Bronchial epithelial cell (primary cell): ENCODE data around the gene METTL24. TPM values are rescaled to one million over a fixed set of nuclear protein-coding genes. Genes with fewer than 3 reads are reported as not detected.
"Not testable (repeated sequence)": the region's sequence is repeated elsewhere in the genome, so short reads cannot be mapped to it uniquely, and the experiment has no call there.

Experiments used
- DNase-seq: peaks from one replicate; pipeline ENCODE4 v3.0.0-alpha.2; 2010; ENCODE audit warnings: low read depth
- FAIRE-seq: peaks from 2 replicates; lab custom pipeline; 2011; peaks lifted over from hg19 to GRCh38; lab: Jason Lieb, UNC
- H3K27me3 ChIP-seq: 2 replicates; pipeline ENCODE4 v1.5.1; 2011; ENCODE audit warnings: low read length; ENCODE audit not compliant: control insufficient read depth, insufficient read depth
- H3K36me3 ChIP-seq: 2 replicates; pipeline ENCODE4 v1.5.1; 2011; ENCODE audit warnings: low read length; ENCODE audit not compliant: control insufficient read depth, insufficient read depth
- H3K4me3 ChIP-seq: 2 replicates; pipeline ENCODE4 v1.5.1; 2011; ENCODE audit warnings: mild to moderate bottlenecking, low read depth, low read length, control low read depth
- total RNA-seq: library from RNA; depleted of rRNA; stranded (reverse); fragments of >200 nt; gene quantifications from 2 replicates; pipeline ENCODE4 v1.2.1, GENCODE V29; 2014
- TF ChIP-seq, protein P1 (sequence below): IDR thresholded peaks from 2 replicates; pipeline ENCODE4 v1.5.1; 2011; ENCODE audit warnings: mild to moderate bottlenecking, moderate library complexity, low read length, control low read depth, inconsistent platforms; ENCODE audit not compliant: insufficient read depth, severe bottlenecking

Gene METTL24
- total RNA-seq, 1 donor from 2014 or later, result not detected

DNA sequence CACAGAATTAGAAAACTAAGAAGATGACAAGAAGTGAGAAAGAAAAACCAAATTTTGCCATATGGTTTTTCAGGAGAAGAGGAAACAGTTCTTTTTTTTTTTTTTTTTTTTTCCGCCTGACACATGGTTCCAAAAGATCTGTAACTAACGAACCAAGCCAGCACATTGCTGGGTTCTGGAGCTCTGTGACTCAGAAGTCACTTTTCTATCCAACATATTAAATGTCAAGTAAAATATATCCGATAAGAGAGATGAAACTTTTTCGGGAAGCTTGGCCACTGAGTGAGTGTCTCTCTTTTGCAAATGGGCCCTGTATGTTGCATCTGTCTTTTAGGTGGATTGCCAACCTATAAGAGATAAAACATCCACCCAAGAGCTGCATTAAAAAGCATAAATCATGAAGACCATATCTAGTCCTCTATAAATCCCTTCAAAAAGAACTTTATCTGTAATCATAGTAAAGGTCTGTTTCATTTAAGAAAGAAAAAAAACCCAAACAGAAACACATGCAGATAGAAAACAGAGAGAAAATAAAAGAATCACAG, 4.6 kb downstream of the METTL24 start:
- Histone ChIP-seq H3K36me3 (no peaks in the 10 kb centered on the region), H3K4me3 (no peak overlapping the region), H3K27me3 (peaks cover 12% of the 10 kb centered on the region)
- DNase-seq, result no peak
- TF ChIP-seq, protein P1, sequence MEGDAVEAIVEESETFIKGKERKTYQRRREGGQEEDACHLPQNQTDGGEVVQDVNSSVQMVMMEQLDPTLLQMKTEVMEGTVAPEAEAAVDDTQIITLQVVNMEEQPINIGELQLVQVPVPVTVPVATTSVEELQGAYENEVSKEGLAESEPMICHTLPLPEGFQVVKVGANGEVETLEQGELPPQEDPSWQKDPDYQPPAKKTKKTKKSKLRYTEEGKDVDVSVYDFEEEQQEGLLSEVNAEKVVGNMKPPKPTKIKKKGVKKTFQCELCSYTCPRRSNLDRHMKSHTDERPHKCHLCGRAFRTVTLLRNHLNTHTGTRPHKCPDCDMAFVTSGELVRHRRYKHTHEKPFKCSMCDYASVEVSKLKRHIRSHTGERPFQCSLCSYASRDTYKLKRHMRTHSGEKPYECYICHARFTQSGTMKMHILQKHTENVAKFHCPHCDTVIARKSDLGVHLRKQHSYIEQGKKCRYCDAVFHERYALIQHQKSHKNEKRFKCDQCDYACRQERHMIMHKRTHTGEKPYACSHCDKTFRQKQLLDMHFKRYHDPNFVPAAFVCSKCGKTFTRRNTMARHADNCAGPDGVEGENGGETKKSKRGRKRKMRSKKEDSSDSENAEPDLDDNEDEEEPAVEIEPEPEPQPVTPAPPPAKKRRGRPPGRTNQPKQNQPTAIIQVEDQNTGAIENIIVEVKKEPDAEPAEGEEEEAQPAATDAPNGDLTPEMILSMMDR, result no peak
- no peak for FAIRE-seq

DNA sequence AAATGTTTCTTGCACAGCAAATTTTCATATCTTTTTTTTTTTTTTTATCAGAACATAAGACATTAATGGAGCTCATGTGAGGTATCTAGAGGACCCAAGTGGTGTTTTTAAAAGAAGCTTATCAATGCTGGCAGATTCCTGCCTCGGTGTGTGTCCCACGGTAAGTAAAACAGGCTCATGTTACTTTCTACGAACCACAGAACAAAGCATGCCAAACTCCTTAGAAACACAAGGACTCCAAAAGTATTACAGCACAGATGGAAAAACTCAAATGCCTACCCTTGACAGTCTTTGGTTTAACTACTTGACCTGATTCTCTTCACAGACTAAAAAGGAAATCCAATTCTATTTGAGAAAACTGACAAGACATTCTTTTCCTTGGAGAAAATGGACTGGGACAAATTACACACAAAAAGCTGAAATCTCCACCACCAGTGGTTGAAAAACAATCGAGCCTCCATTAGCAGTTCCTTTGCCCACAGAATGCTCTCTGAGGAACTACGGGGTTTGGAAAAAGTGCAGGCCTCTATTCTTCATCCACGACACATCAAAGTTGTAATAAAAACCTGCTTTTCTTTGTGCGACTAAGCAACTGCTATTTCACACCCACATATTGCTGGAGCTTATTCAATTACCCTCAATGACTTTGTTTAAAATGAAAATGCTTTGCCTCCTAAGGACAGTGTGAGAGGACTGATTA, 5.4 kb downstream of the METTL24 start:
- no peak overlapping the region for H3K4me3 ChIP-seq
- no peak for FAIRE-seq
- H3K27me3 ChIP-seq, result peaks cover 7% of the 10 kb centered on the region
- H3K36me3 ChIP-seq, result no peaks in the 10 kb centered on the region
- TF ChIP-seq, protein P1, result no peak
- DNase-seq, result no peak

DNA sequence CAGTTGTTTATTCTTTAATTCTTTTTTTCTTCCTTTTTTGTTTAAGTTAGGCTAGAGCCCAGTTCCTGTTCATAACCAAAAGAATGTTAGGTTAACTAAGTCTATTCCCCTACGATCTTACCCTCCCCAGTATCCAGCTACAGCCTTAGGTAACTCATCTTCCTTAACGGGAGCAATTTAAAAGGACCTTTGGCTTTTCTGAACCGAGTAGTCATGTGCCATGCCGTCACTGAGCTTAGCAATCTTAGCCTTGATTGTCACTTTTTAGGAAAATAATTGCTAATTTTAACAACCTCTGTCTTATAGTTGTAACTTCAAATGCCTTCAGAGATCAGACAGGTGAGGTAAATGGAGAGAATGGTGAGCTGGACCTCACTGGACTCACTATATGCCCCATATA, 6.2 kb downstream of the METTL24 start:
- Histone ChIP-seq H3K27me3 (peaks cover 3% of the 10 kb centered on the region), H3K36me3 (no peaks in the 10 kb centered on the region), H3K4me3 (no peak overlapping the region)
- no peak for DNase-seq
- TF ChIP-seq, protein P1, result no peak
- FAIRE-seq, result no peak

DNA sequence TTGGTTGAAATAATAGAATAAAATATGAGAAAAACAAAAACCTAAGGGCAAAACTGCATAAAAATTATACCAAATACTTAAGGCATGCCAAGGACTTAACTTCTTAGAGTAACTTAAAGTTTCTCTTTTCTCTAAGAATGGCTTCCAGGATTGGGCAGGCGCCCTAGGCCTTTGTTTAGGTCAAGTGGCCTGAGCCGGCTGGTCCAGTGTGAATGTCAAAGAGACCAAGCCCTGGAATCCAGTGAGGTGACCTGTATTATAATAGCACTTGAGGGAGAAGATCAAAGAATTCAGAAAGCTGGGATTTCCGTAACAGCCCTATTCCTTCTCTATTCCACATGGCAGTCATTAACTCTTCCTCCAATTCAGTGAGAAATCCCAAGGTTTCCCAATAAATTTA, 6.6 kb downstream of the METTL24 start:
- Histone ChIP-seq H3K36me3 (no peaks in the 10 kb centered on the region), H3K27me3 (no peaks in the 10 kb centered on the region), H3K4me3 (no peak overlapping the region)
- FAIRE-seq (no peak), DNase-seq (no peak)
- TF ChIP-seq, protein P1, result no peak

DNA sequence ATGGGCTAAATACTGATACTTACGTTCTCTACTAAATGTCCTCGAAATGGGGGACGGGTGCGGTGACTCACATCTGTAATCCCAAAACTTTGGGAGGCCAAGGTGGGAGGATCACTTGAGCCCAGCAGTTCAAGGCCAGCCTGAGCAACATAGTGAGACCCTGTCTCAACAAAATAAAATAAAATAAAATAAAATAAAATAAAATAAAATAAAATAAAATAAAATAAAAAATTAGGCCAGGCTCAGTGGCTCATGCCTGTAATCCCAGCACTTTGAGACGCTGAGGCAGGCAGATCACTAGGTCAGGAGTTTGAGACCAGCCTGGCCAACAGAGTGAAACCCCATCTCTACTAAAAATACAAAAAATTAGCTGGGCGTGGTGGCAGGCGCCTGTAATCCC, 7.6 kb downstream of the METTL24 start:
- DNase-seq, FAIRE-seq, H3K27me3 ChIP-seq, H3K4me3 ChIP-seq, H3K36me3 ChIP-seq: not testable (repeated sequence)

DNA sequence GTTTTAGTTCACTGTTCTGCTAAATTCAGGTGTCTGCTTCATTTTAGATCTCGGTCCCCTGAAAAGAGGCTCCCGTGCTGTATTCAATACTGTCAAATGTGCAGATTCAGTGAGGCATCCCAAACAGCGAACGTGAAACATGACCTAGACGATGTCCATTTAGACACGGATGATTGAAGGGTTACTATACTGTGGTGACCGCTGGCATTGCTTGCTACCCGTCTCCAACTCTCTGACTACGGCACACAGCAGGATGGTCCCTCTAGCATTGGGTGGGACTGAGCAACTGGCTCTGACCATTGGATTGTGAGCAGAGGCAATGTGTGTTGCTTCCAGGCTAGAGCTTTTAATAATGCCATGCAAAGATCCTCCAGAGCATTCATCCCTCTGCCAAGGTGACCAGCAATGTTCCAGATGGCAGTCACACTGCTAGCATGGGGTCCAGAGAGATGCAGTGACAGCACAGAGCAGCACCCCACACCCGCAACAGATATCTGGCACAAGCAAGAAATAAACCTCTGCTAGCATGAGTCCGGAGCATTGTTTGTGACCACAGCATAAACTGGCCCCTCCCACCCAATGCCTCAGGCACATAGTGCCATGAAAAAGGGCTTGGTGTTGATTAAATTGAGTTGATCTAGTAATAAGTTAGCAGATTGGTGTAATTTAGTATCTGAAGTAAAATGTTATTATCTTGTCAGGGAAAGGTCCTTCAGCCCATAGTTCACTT, 9.0 kb downstream of the METTL24 start:
- no peak overlapping the region for H3K4me3 ChIP-seq
- peak; percentile 52 for FAIRE-seq
- H3K36me3 ChIP-seq, result no peaks in the 10 kb centered on the region
- H3K27me3 ChIP-seq, result no peaks in the 10 kb centered on the region
- TF ChIP-seq, protein P1, result no peak
- DNase-seq, result no peak
